Measurements from ENCODE around the gene GIGYF2.

Gene GIGYF2

DNA sequence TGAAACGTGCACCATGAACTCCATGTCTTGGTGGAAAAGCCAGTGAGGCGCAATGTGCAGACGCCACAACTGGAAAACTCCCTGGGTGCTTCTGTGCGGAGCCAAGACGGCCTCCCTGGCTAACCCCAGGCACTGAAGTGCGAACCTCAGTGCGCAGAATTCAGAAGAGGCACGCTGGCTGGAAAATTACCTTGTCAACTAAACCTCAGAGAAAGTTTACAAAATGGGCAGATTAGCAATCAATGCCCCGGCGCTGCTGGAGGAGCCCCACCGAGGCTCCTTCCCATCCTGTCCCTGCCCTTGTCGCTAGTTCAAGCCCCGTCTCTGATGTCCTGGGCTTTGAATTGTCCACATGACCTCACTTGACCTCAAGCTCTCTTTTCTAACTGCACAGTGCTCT, 195.1 kb downstream of the GIGYF2 start:
- no peak overlapping the region for H3K4me3 ChIP-seq (ENCODE audit: insufficient read length, low read depth)
- no peaks in the 10 kb centered on the region for H3K36me3 ChIP-seq (ENCODE audit: insufficient read depth, insufficient read length, low read length)
- TF ChIP-seq YY1 (IDR thresholded peaks at IDR 0.05; ENCODE audit: insufficient read depth, insufficient read length) (no peak), ZNF274 (IDR thresholded peaks at IDR 0.05; ENCODE audit: low read depth, low read length) (no peak), SUZ12 (IDR thresholded peaks at IDR 0.05; ENCODE audit: extremely low read depth, insufficient read depth, insufficient read length) (no peak)
- peaks cover 2% of the 10 kb centered on the region for H3K27me3 ChIP-seq (ENCODE audit: insufficient read depth, insufficient read length)
- H3K4me1 ChIP-seq (ENCODE audit: insufficient read depth, insufficient read length): peaks cover 17% of the 10 kb centered on the region
- H3K9me3 ChIP-seq (ENCODE audit: insufficient read depth, low read length): no peaks in the 10 kb centered on the region
- H3K9ac ChIP-seq (ENCODE audit: insufficient read length, low read depth): no peak overlapping the region
- DNase-seq (ENCODE audit: low read depth, low spot score): no peak

DNA sequence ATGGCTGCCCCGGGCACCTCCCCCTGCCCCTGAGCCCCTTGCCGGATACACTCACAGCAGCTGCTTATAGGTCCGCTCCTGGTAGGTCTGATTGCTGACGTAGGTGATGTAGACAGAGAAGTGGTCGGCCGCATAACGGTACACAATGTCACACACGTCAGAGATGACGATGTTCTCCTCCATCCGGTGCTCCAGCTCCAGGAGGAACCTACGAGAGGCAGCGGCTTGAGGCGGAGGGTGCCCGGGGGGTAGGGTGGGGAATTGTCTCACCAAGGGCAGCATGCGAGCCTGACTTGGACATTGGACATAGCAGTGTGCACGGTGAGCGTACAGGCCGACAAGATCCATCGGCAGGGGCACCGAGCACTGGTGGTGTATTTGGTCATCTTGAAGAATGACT, 195.7 kb downstream of the GIGYF2 start:
- Histone ChIP-seq H3K4me1 (ENCODE audit: insufficient read depth, insufficient read length) (peaks cover 17% of the 10 kb centered on the region), H3K36me3 (ENCODE audit: insufficient read depth, insufficient read length, low read length) (no peaks in the 10 kb centered on the region), H3K9ac (ENCODE audit: insufficient read length, low read depth) (no peak overlapping the region), H3K4me3 (ENCODE audit: insufficient read length, low read depth) (no peak overlapping the region), H3K27me3 (ENCODE audit: insufficient read depth, insufficient read length) (peaks cover 8% of the 10 kb centered on the region), H3K9me3 (ENCODE audit: insufficient read depth, low read length) (no peaks in the 10 kb centered on the region)
- no peak for DNase-seq (ENCODE audit: low read depth, low spot score)
- TF ChIP-seq SUZ12 (IDR thresholded peaks at IDR 0.05; ENCODE audit: extremely low read depth, insufficient read depth, insufficient read length) (no peak), ZNF274 (IDR thresholded peaks at IDR 0.05; ENCODE audit: low read depth, low read length) (no peak), YY1 (IDR thresholded peaks at IDR 0.05; ENCODE audit: insufficient read depth, insufficient read length) (no peak)

DNA sequence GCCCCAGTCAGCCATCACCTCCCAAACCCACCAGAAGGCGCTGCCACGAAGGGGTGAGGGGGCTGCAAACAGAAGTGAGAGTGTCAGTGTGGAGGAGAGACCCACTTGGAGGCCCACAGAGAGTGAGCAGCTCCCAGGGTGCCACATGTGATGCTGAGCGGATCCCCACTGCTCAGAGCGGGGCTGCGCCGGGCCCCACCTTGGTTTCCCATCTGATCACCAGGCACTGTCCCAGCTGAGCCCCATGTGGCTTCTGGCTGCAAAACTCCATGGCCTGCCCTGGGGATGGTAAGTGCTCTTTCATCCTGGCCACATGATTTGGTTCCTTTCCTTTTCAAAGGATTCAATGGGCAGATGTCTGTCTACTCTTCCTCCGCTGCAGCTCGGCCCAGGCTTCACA, 196.7 kb downstream of the GIGYF2 start:
- Histone ChIP-seq H3K36me3 (ENCODE audit: insufficient read depth, insufficient read length, low read length) (no peaks in the 10 kb centered on the region), H3K4me3 (ENCODE audit: insufficient read length, low read depth) (no peak overlapping the region), H3K9me3 (ENCODE audit: insufficient read depth, low read length) (no peaks in the 10 kb centered on the region), H3K27me3 (ENCODE audit: insufficient read depth, insufficient read length) (peaks cover 18% of the 10 kb centered on the region), H3K9ac (ENCODE audit: insufficient read length, low read depth) (no peak overlapping the region), H3K4me1 (ENCODE audit: insufficient read depth, insufficient read length) (peaks cover 17% of the 10 kb centered on the region)
- DNase-seq (ENCODE audit: low read depth, low spot score): no peak
- no peak for TF ChIP-seq YY1 (IDR thresholded peaks at IDR 0.05; ENCODE audit: insufficient read depth, insufficient read length)
- TF ChIP-seq ZNF274 (IDR thresholded peaks at IDR 0.05; ENCODE audit: low read depth, low read length): no peak
- TF ChIP-seq SUZ12 (IDR thresholded peaks at IDR 0.05; ENCODE audit: extremely low read depth, insufficient read depth, insufficient read length): no peak

DNA sequence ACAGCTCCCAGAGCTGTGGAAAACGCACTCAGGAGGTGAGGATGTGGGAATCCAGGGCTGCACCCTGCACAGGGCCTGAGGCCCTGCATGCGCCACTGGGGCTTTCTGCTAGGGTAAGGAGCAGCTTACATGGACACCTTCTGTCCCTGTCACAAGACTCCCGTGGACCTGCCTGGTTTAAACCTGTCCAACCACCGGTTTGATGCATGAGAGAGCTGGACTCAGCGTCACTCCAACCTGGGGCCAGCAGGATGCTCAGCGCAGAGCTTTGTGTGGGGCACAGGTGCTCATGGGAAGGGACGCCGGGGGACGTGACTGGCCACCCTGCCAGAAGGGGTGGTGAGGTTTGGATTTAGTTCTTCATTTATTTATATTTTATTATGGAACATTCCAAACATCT, 197.1 kb downstream of the GIGYF2 start:
- no peaks in the 10 kb centered on the region for H3K9me3 ChIP-seq (ENCODE audit: insufficient read depth, low read length)
- peaks cover 22% of the 10 kb centered on the region for H3K27me3 ChIP-seq (ENCODE audit: insufficient read depth, insufficient read length)
- peaks cover 17% of the 10 kb centered on the region for H3K4me1 ChIP-seq (ENCODE audit: insufficient read depth, insufficient read length)
- H3K4me3 ChIP-seq (ENCODE audit: insufficient read length, low read depth): no peak overlapping the region
- H3K36me3 ChIP-seq (ENCODE audit: insufficient read depth, insufficient read length, low read length): no peaks in the 10 kb centered on the region
- no peak for DNase-seq (ENCODE audit: low read depth, low spot score)
- no peak overlapping the region for H3K9ac ChIP-seq (ENCODE audit: insufficient read length, low read depth)
- TF ChIP-seq YY1 (IDR thresholded peaks at IDR 0.05; ENCODE audit: insufficient read depth, insufficient read length) (no peak), SUZ12 (IDR thresholded peaks at IDR 0.05; ENCODE audit: extremely low read depth, insufficient read depth, insufficient read length) (no peak), ZNF274 (IDR thresholded peaks at IDR 0.05; ENCODE audit: low read depth, low read length) (no peak)

DNA sequence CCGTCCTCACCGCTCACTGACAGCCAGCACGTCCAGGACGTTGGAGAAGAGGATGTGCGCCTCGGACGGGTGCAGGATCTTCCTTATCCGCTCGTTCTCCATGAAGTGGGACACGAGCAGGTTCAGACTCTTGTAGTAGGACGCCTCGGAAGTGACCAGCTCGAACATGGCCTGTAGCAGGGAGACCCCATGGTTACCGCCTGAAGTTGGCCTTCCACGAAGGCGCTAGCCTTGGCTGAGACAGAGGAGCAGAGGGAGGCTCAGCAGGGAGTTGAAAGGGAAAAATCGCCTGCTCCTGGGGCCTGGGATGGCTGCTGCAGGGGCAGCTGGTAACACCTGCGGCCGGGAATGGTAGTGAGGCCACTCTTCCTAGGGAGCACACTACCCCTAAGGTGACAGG, 197.6 kb downstream of the GIGYF2 start:
- no peak for DNase-seq (ENCODE audit: low read depth, low spot score)
- TF ChIP-seq ZNF274 (IDR thresholded peaks at IDR 0.05; ENCODE audit: low read depth, low read length) (no peak), SUZ12 (IDR thresholded peaks at IDR 0.05; ENCODE audit: extremely low read depth, insufficient read depth, insufficient read length) (no peak), YY1 (IDR thresholded peaks at IDR 0.05; ENCODE audit: insufficient read depth, insufficient read length) (no peak)
- no peak overlapping the region for H3K4me3 ChIP-seq (ENCODE audit: insufficient read length, low read depth)

DNA sequence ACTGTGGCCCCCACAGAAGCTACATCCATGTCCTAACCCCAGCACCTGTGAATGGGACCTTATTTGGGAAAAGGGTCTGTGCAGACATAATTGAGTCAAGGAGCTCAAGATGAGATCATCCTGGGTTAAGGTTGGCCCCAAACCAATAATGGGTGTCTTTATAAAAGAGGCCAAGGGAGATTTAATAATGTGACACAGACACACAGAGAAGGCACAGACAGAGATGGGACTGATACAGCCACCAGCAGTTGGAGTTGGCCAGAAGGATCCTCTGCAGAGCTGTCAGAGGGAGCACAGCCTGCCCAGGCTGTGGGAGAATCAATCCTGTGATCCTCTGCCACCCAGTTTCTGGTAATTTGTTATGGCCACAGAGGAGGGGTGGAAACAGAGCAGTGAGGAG, 199.0 kb downstream of the GIGYF2 start:
- Histone ChIP-seq H3K9me3 (ENCODE audit: insufficient read depth, low read length) (no peaks in the 10 kb centered on the region), H3K27me3 (ENCODE audit: insufficient read depth, insufficient read length) (peaks cover 41% of the 10 kb centered on the region), H3K4me3 (ENCODE audit: insufficient read length, low read depth) (no peak overlapping the region), H3K36me3 (ENCODE audit: insufficient read depth, insufficient read length, low read length) (no peaks in the 10 kb centered on the region), H3K4me1 (ENCODE audit: insufficient read depth, insufficient read length) (peaks cover 9% of the 10 kb centered on the region), H3K9ac (ENCODE audit: insufficient read length, low read depth) (no peak overlapping the region)
- no peak for DNase-seq (ENCODE audit: low read depth, low spot score)
- TF ChIP-seq YY1 (IDR thresholded peaks at IDR 0.05; ENCODE audit: insufficient read depth, insufficient read length) (no peak), ZNF274 (IDR thresholded peaks at IDR 0.05; ENCODE audit: low read depth, low read length) (no peak), SUZ12 (IDR thresholded peaks at IDR 0.05; ENCODE audit: extremely low read depth, insufficient read depth, insufficient read length) (no peak)

More for the DNA sequence above, 197.6 kb downstream of the GIGYF2 start:
- H3K9me3 ChIP-seq (ENCODE audit: insufficient read depth, low read length): no peaks in the 10 kb centered on the region
- no peak overlapping the region for H3K9ac ChIP-seq (ENCODE audit: insufficient read length, low read depth)
- H3K27me3 ChIP-seq (ENCODE audit: insufficient read depth, insufficient read length): peaks cover 27% of the 10 kb centered on the region
- peaks cover 17% of the 10 kb centered on the region for H3K4me1 ChIP-seq (ENCODE audit: insufficient read depth, insufficient read length)
- H3K36me3 ChIP-seq (ENCODE audit: insufficient read depth, insufficient read length, low read length): no peaks in the 10 kb centered on the region

DNA sequence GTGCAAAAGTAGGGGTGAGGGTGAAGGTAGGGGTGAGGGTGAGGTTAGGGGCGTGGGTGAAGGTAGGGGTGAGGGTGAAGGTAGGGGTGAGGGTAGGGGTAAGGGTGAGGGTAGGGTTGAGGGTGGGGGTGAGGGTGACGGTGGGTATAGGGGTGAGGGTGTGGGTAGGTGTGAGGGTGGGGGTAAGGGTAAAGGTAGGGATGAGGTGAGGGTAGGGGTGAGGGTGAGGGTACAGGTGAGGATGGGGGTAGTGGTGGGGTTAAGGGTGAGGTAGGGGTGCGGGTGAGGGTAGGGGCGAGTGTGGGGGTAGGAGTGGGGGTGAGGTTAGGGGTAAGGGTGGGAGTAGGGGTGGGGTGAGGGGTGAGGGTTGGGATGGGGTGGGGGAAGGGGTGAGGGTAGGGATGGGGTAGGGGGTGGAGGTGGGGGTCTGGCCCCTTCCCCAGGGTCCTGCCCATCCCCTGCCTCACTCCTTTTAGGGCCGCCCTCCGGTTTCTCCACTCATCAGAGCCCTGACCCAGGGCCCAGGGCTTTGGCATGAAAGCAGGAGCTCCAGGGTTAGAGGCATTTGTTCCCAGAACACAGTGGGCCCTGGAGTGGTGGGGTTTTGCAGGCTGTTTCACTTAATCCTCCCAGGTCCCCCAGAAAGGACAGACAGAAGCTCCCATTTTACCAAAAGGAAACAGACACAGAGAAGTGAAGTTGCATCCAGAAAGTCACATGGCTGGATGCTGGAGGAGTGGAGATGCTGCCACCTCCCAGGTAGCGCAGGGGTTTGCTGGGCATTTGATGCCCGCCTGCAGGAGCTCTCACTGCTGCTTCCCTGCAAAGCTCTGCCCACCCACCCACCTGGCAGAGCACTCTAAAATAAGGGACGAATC, 199.8 kb downstream of the GIGYF2 start:
- Histone ChIP-seq H3K27me3 (ENCODE audit: insufficient read depth, insufficient read length) (peaks cover 49% of the 10 kb centered on the region), H3K4me3 (ENCODE audit: insufficient read length, low read depth) (no peak overlapping the region), H3K9ac (ENCODE audit: insufficient read length, low read depth) (no peak overlapping the region), H3K9me3 (ENCODE audit: insufficient read depth, low read length) (no peaks in the 10 kb centered on the region), H3K36me3 (ENCODE audit: insufficient read depth, insufficient read length, low read length) (no peaks in the 10 kb centered on the region), H3K4me1 (ENCODE audit: insufficient read depth, insufficient read length) (peaks cover 11% of the 10 kb centered on the region)
- DNase-seq (ENCODE audit: low read depth, low spot score): no peak
- TF ChIP-seq ZNF274 (IDR thresholded peaks at IDR 0.05; ENCODE audit: low read depth, low read length) (no peak), YY1 (IDR thresholded peaks at IDR 0.05; ENCODE audit: insufficient read depth, insufficient read length) (no peak), SUZ12 (IDR thresholded peaks at IDR 0.05; ENCODE audit: extremely low read depth, insufficient read depth, insufficient read length) (no peak)
